Osteoblast (primary cell): ENCODE data around the gene AKAP12. TPM values are rescaled to one million over a fixed set of nuclear protein-coding genes. Genes with fewer than 3 reads are reported as not detected.
A peak's percentile ranks its signal among the peaks of the same experiment; 100 is the strongest.

Experiments used
- DNase-seq: peaks from one replicate; pipeline ENCODE4 v3.0.0; 2011; ENCODE audit warnings: low spot score, mixed read lengths; ENCODE audit not compliant: insufficient read length; ENCODE audit errors: missing footprints
- H2AFZ ChIP-seq: 2 replicates; pipeline ENCODE4 v1.6.0; 2011; ENCODE audit warnings: mild to moderate bottlenecking, low read length
- H3K27ac ChIP-seq: 2 replicates; pipeline ENCODE4 v1.5.1; 2011; ENCODE audit warnings: mild to moderate bottlenecking, low read depth, low read length, moderate library complexity
- H3K27me3 ChIP-seq: 2 replicates; pipeline ENCODE4 v1.6.0; 2012; ENCODE audit warnings: mild to moderate bottlenecking, control low read depth, inconsistent platforms, low read length, moderate library complexity; ENCODE audit not compliant: insufficient read depth
- H3K36me3 ChIP-seq: 2 replicates; pipeline ENCODE4 v1.5.1; 2011; ENCODE audit warnings: mild to moderate bottlenecking, low read length, control low read depth, moderate library complexity; ENCODE audit not compliant: insufficient read depth
- H3K4me1 ChIP-seq: 2 replicates; pipeline ENCODE4 v1.5.1; 2011; ENCODE audit warnings: mild to moderate bottlenecking, low read length, control low read depth, moderate library complexity; ENCODE audit not compliant: insufficient read depth
- H3K4me2 ChIP-seq: 2 replicates; pipeline ENCODE4 v1.6.0; 2011; ENCODE audit warnings: mild to moderate bottlenecking, low read length; ENCODE audit not compliant: insufficient read depth
- H3K4me3 ChIP-seq: fragments of 200-600 bp; sonication (generic); 3 replicates; pipeline ENCODE4 v1.5.1; 2012; ENCODE audit warnings: mild to moderate bottlenecking, low read length, inconsistent platforms; ENCODE audit not compliant: insufficient read depth
- H3K79me2 ChIP-seq: 2 replicates; pipeline ENCODE4 v1.6.0; 2012; ENCODE audit warnings: mild to moderate bottlenecking, low read length, control low read depth, inconsistent platforms; ENCODE audit not compliant: insufficient read depth
- H3K9me3 ChIP-seq: 2 replicates; pipeline ENCODE4 v1.5.1; 2011; ENCODE audit warnings: low read depth, low read length, control low read depth
- H4K20me1 ChIP-seq: 2 replicates; pipeline ENCODE4 v1.6.0; 2012; ENCODE audit warnings: mild to moderate bottlenecking, low read length, control low read depth; ENCODE audit not compliant: insufficient read depth
- CTCF ChIP-seq: IDR thresholded peaks from 2 replicates; pipeline ENCODE4 v1.5.1; 2011; ENCODE audit warnings: mild to moderate bottlenecking, low read depth, low read length, moderate library complexity; ENCODE audit errors: extremely low read depth
- small RNA-seq: library from RNA; depleted of rRNA; stranded (forward); fragments of <200 nt; gene quantifications from one replicate; pipeline ENCODE3, GENCODE V24; 2012
- total RNA-seq: library from RNA; depleted of rRNA; stranded (reverse); fragments of >200 nt; gene quantifications from 2 replicates; pipeline ENCODE4 v1.2.3, GENCODE V29; 2012

AKAP12 gene
- total RNA-seq, 1 donor: 67.3 TPM

- DNase-seq: no peak
- Histone ChIP-seq H4K20me1 (peaks cover 68% of the 10 kb centered on the region), H3K27me3 (no peaks in the 10 kb centered on the region), H2AFZ (no peak overlapping the region), H3K4me3 (no peak overlapping the region), H3K36me3 (peaks cover 20% of the 10 kb centered on the region), H3K4me2 (no peak overlapping the region), H3K27ac (peak overlapping the region; percentile 47), H3K9me3 (no peaks in the 10 kb centered on the region), H3K79me2 (peaks cover 95% of the 10 kb centered on the region), H3K4me1 (peaks cover 12% of the 10 kb centered on the region)
- no peak for TF ChIP-seq CTCF
Observed at GRCh38 chr6:151399679-151400078, 159.9 kb downstream of the AKAP12 start.

DNA sequence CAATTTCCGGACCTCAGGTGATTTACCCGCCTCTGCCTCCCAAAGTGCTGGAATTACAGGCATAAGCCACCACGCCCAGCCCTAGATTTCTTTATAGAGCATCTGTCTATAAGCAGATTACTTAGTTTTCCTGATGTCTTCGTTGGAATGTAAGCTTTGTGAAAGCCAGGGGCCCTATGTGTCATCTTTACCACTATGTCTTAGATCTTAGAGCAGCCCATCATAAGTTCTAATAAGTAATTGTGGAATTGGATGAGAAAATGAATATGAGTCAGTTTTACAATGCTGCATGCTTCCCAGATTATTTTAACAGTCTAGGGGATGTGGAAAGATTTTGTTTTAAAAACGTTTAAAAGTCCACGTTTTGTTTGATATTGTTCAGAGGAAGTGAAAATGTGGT lies 160.7 kb downstream of the AKAP12 start:
- DNase-seq: peak; percentile 86
- Histone ChIP-seq H3K27ac (peak overlapping the region; percentile 47), H3K4me2 (peak overlapping the region; percentile 9), H3K27me3 (no peaks in the 10 kb centered on the region), H2AFZ (no peak overlapping the region), H3K79me2 (peaks cover 94% of the 10 kb centered on the region), H3K4me3 (no peak overlapping the region), H3K9me3 (no peaks in the 10 kb centered on the region), H4K20me1 (peaks cover 61% of the 10 kb centered on the region), H3K36me3 (peaks cover 26% of the 10 kb centered on the region), H3K4me1 (peaks cover 12% of the 10 kb centered on the region)
- no peak for TF ChIP-seq CTCF

DNA sequence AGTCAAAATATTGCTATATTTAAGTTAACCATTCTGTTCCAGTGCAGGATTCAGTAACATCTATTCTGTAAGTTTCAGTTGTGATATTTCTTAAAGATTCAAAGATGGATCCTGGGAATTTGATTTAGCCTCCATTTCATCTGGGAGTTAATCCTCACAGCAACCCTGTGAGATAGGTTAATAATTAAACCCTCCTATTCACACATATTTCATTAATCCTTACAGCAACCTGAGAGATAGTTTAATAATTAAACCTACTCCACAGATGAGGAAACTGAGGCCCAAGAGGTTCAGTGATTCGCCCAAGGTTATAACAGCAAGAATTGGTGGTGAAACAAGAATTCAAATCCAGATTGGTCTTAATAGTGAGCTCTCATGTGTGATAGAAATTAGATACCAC lies 162.5 kb downstream of the AKAP12 start:
- H3K27ac ChIP-seq: no peak overlapping the region
- no peak overlapping the region for H2AFZ ChIP-seq
- DNase-seq: no peak
- peaks cover 48% of the 10 kb centered on the region for H4K20me1 ChIP-seq
- no peak for TF ChIP-seq CTCF
- H3K79me2 ChIP-seq: peaks cover 93% of the 10 kb centered on the region
- peaks cover 31% of the 10 kb centered on the region for H3K36me3 ChIP-seq
- H3K27me3 ChIP-seq: no peaks in the 10 kb centered on the region
- H3K4me3 ChIP-seq: no peak overlapping the region
- peaks cover 12% of the 10 kb centered on the region for H3K4me1 ChIP-seq
- H3K9me3 ChIP-seq: no peaks in the 10 kb centered on the region
- no peak overlapping the region for H3K4me2 ChIP-seq

GRCh38 chr6:151403919-151404308 lies 164.1 kb downstream of the AKAP12 start:
- Histone ChIP-seq H4K20me1 (peaks cover 34% of the 10 kb centered on the region), H2AFZ (no peak overlapping the region), H3K27me3 (no peaks in the 10 kb centered on the region), H3K4me3 (no peak overlapping the region), H3K27ac (no peak overlapping the region), H3K4me2 (no peak overlapping the region), H3K79me2 (peaks cover 86% of the 10 kb centered on the region), H3K36me3 (peaks cover 37% of the 10 kb centered on the region), H3K4me1 (peaks cover 12% of the 10 kb centered on the region), H3K9me3 (no peaks in the 10 kb centered on the region)
- no peak for TF ChIP-seq CTCF
- peak; percentile 50 for DNase-seq

Small RNA genes within 50 kb of the gene (small RNA-seq; reads per million reads assigned to genes)
- gene RF00019: not detected
- not detected for gene RNU6-1247P
- not detected for gene RNU6-300P
- 0.97 reads per million, percentile 25 among the genes with 10 or more reads in this experiment for gene RNY4P20

Other genes with a start within 250 kb of the AKAP12 start
- 7.1 and 8.7 TPM in 2 replicates for gene ZBTB2, start 151.6 kb downstream of the AKAP12 start, total RNA-seq
- 55.7 and 56.5 TPM in 2 replicates for gene RMND1, start 212.2 kb downstream of the AKAP12 start, total RNA-seq